GM18868 (cell line): Measurements from ENCODE around the gene KIAA1958.
"Not testable (repeated sequence)": the region's sequence is repeated elsewhere in the genome, so short reads cannot be mapped to it uniquely, and the experiment has no call there.

Source experiments
- ATAC-seq: cut with Tn5 transposase; IDR thresholded peaks from one replicate; pipeline ENCODE4 v1.9.1; 2021; ENCODE audit warnings: mild to moderate bottlenecking, moderate library complexity; ENCODE audit not compliant: unreplicated experiment

Gene KIAA1958

GRCh38 chr9:112487799-112488340 lies 1.2 kb downstream of the KIAA1958 start:
- no peak for ATAC-seq

- no peak for ATAC-seq
Measured at GRCh38 chr9:112489039-112489546, 2.5 kb downstream of the KIAA1958 start.

GRCh38 chr9:112489876-112490666 lies 3.4 kb downstream of the KIAA1958 start:
- ATAC-seq: no peak

- ATAC-seq: no peak
Measured at GRCh38 chr9:112493393-112494137, 6.9 kb downstream of the KIAA1958 start.

- no peak for ATAC-seq
Measured at GRCh38 chr9:112494153-112494552, 7.5 kb downstream of the KIAA1958 start.

GRCh38 chr9:112495614-112496013 lies 9.0 kb downstream of the KIAA1958 start:
- ATAC-seq: no peak

- no peak for ATAC-seq
Measured at GRCh38 chr9:112496074-112496722, 9.6 kb downstream of the KIAA1958 start.

- no peak for ATAC-seq
Measured at GRCh38 chr9:112500842-112501241, 14.2 kb downstream of the KIAA1958 start.

- no peak for ATAC-seq
Measured at GRCh38 chr9:112501287-112501686, 14.7 kb downstream of the KIAA1958 start.

- ATAC-seq: no peak
Measured at GRCh38 chr9:112502175-112502946, 15.7 kb downstream of the KIAA1958 start.

- no peak for ATAC-seq
Measured at GRCh38 chr9:112503170-112503569, 16.5 kb downstream of the KIAA1958 start.

GRCh38 chr9:112505086-112505485 lies 18.5 kb downstream of the KIAA1958 start:
- no peak for ATAC-seq

- no peak for ATAC-seq
Measured at GRCh38 chr9:112505607-112506006, 19.0 kb downstream of the KIAA1958 start.

- no peak for ATAC-seq
Measured at GRCh38 chr9:112506571-112506970, 19.9 kb downstream of the KIAA1958 start.

GRCh38 chr9:112507001-112507680 lies 20.5 kb downstream of the KIAA1958 start:
- no peak for ATAC-seq

GRCh38 chr9:112508377-112508776 lies 21.8 kb downstream of the KIAA1958 start:
- no peak for ATAC-seq

- not testable (repeated sequence) for ATAC-seq
Measured at GRCh38 chr9:112512377-112512776, 25.8 kb downstream of the KIAA1958 start.

- ATAC-seq: no peak
Measured at GRCh38 chr9:112516769-112517168, 30.1 kb downstream of the KIAA1958 start.

GRCh38 chr9:112520069-112520468 lies 33.4 kb downstream of the KIAA1958 start:
- ATAC-seq: no peak

GRCh38 chr9:112520656-112521055 lies 34.0 kb downstream of the KIAA1958 start:
- no peak for ATAC-seq
